Right cardiac atrium (tissue), 5 donors: ENCODE measurements around the gene NTN5. TPM values are rescaled to one million over a fixed set of nuclear protein-coding genes. Genes with fewer than 3 reads are reported as not detected.
A peak's percentile ranks its signal among the peaks of the same experiment; 100 is the strongest.

Experiments used
- ATAC-seq, 2 donors: fragments of 200-7000 bp; cut with Tn5 transposase; one replicate each; pipeline versions ENCODE4 v1.8.0 to v1.9.1; 2020; ENCODE audit warnings: moderate library complexity in 2 of 2, mild to moderate bottlenecking in 1 of 2
- DNase-seq, 3 donors: peaks; one replicate each; pipeline ENCODE4 v3.0.0-alpha.2; 2020
- H3K27ac ChIP-seq: one replicate; pipeline ENCODE4 v1.5.1; 2013; ENCODE audit warnings: mild to moderate bottlenecking, low read length, control low read depth, moderate library complexity
- H3K27me3 ChIP-seq: one replicate; pipeline ENCODE4 v1.6.1; 2013; ENCODE audit not compliant: control insufficient read depth, insufficient read depth
- H3K4me1 ChIP-seq: one replicate; pipeline ENCODE4 v1.6.1; 2013; ENCODE audit warnings: low read length; ENCODE audit not compliant: control insufficient read depth, insufficient read depth
- H3K4me3 ChIP-seq: one replicate; pipeline ENCODE4 v1.5.1; 2013; ENCODE audit warnings: low read length, control low read depth
- H3K9me3 ChIP-seq: one replicate; pipeline ENCODE4 v1.6.1; 2013; ENCODE audit warnings: low read length; ENCODE audit not compliant: control insufficient read depth
- WGBS: extraction: QIAGEN DNeasy Blood & Tissue Kit; methylation state at CpG from one replicate; pipeline ENCODE4 v1.1.7; 2013; 5-methylcytosine and 5-hydroxymethylcytosine counted together
- intact Hi-C, 4 donors: fragments of 100-400 bp; cut with DNase I; formaldehyde crosslinking; loops; one replicate each; pipeline versions ENCODE4 v1.11.0 to v1.14.0; 2022 to 2023
- polyA plus RNA-seq: library from polyadenylated mRNA; stranded (reverse); fragments of 200-250 nt; gene quantifications from one replicate; pipeline ENCODE4 v1.2.3, GENCODE V29; 2013
- total RNA-seq, 4 donors: library from RNA; stranded (reverse); fragmentation: NEBNext Ultra II Directional; extraction: Animal tissue kit (Norgen Biotek cat#: 25700); gene quantifications; one replicate each; pipeline ENCODE4 v1.2.1, GENCODE V29; 2021
- donor health status: healthy with polysubstance abuse.
- donor health status: DM: no; HTN: yes; CAD: no.
- donor health status: DM: no; HTN: no; CAD: no.
- donor health status: DM: no; HTN: yes; CAD: no; lungs with severe emphysema.
- donor health status: DM: yes; HTN: yes; CAD: no.

NTN5 gene
- total and polyA plus RNA-seq, 5 donors = 0.14 to 0.94 (median 0.43) TPM

DNA sequence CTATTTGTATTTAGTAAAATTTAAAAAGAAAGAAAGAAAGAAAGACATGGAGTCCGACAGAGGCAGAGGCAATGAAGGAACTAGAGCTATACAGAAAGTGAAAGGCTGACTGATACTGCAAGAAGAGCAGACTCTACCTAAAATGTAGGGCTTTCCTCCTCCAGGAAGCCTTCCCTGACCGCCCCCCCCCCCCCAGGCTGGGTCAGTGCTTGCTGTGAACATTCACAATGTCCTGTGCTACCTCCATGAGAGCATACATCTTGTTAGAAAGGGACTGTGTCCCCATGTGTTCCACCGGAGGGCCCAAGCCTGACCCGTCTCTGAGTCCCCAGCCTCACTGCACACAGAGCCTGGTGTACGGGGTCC, 21.2 kb downstream of the NTN5 start:
- no peak overlapping the region for H3K4me3 ChIP-seq
- no peaks in the 10 kb centered on the region for H3K27me3 ChIP-seq
- intact Hi-C loops = no loop called here
- no peak overlapping the region for H3K27ac ChIP-seq
- 92% methylated on average over 5 of the region's 5 CpGs for WGBS
- H3K4me1 ChIP-seq = no peaks in the 10 kb centered on the region
- ATAC-seq (peak in 1 of 2 donors; percentile 24), DNase-seq (no peak)
- no peaks in the 10 kb centered on the region for H3K9me3 ChIP-seq

DNA sequence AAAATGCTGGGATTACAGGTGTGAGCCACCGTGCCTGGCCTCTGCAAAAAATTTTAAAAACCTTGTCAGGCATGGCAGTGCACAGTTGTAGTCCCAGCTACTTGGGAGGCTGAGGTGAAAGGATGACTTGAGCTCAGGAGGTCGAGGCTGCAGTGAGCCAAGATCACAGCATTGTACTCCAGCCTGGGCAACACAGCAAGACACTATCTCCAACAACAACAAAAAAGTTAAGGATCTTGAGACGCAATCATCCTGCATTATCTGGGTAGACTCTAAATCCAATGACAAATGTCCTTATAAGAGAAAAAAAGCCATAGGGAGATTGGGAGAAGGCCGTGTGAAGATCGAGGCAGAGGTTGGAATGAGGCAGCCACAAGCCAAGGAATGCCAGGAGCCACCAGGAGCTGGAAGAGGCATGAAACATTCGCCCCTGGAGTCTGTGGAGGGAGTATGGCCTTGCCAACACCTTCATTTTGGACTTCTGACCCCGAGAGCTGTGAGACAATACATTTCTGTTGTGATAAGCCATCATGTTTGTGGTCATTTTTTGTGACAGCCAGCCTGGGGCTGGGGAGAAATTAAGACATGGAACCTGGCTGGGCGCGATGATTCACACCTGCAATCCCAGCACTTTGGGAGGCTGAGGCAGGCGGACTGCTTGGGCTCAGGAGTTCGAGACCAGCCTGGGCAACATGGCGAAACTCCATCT, 21.7 kb downstream of the NTN5 start:
- no peak for ATAC-seq
- 90% methylated on average over 12 of the region's 12 CpGs for WGBS
- intact Hi-C loops = no loop called here

DNA sequence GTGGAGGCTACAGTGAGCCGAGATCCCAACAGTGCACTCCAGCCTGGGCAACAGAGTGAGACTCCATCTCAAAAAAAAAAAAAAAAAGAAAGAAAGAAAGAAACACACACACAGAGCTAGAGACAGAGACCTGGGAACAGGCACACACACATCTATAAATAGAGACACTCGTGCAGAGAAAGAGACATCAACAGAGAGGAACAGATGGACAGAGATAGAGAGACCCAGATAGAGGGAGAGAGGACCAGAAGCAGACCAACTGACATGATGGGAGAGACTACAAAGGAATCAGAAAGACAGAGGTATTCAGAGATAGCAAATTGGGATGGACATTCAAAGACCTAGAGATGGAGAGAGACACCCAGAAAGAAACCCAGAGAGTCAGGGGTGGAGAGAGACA, 24.7 kb downstream of the NTN5 start:
- no peak overlapping the region for H3K27ac ChIP-seq
- intact Hi-C loops = loop anchor here in 3 of 4 donors (5.0 to 10.0 kb wide), 2 partner anchors 187 to 189 kb away; partner anchors contain the start of gene HSD17B14 (in 3 of the 3)
- H3K27me3 ChIP-seq = no peaks in the 10 kb centered on the region
- WGBS = 62% methylated on average over 2 of the region's 2 CpGs
- no peak overlapping the region for H3K4me3 ChIP-seq
- DNase-seq (no peak), ATAC-seq (no peak)
- no peaks in the 10 kb centered on the region for H3K4me1 ChIP-seq
- no peaks in the 10 kb centered on the region for H3K9me3 ChIP-seq

More for the DNA sequence above, 21.7 kb downstream of the NTN5 start:
- Histone ChIP-seq H3K4me1 (no peaks in the 10 kb centered on the region), H3K27me3 (no peaks in the 10 kb centered on the region), H3K4me3 (no peak overlapping the region), H3K9me3 (no peaks in the 10 kb centered on the region), H3K27ac (no peak overlapping the region)
- DNase-seq = no peak

DNA sequence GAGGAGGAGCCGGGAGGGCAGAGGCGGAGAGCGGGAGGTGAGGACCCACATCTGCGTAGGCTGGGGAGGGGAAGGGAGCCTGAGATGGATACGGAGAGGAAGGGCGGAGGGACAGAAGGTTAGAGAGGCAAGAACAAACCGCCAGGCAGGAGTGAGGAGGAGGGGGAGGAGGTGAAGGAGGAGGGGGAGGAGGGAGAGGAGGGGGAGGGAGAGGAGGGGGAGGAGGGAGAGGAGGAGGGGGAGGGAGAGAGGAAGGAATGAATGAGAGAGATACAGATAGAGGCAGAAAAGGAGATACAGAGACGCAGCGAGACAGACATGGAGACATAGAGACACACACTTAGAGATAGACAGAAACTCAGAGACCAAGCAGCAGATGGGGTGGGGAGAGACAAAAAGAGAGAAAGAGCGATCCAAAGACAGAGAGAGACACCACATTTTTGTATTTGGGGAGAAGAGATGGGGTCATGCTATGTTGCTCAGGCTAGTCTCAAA, 26.0 kb downstream of the NTN5 start:
- DNase-seq = no peak
- no peaks in the 10 kb centered on the region for H3K9me3 ChIP-seq
- ATAC-seq = no peak
- no peak overlapping the region for H3K27ac ChIP-seq
- H3K4me1 ChIP-seq = no peaks in the 10 kb centered on the region
- no peaks in the 10 kb centered on the region for H3K27me3 ChIP-seq
- H3K4me3 ChIP-seq = peak overlapping the region; percentile 63
- 12% methylated on average over 8 of the region's 10 CpGs for WGBS
- intact Hi-C loops = loop anchor here in 3 of 4 donors (5.0 to 10.0 kb wide), 2 partner anchors 188 to 191 kb away; partner anchors contain the start of gene HSD17B14 (in 3 of the 3)

DNA sequence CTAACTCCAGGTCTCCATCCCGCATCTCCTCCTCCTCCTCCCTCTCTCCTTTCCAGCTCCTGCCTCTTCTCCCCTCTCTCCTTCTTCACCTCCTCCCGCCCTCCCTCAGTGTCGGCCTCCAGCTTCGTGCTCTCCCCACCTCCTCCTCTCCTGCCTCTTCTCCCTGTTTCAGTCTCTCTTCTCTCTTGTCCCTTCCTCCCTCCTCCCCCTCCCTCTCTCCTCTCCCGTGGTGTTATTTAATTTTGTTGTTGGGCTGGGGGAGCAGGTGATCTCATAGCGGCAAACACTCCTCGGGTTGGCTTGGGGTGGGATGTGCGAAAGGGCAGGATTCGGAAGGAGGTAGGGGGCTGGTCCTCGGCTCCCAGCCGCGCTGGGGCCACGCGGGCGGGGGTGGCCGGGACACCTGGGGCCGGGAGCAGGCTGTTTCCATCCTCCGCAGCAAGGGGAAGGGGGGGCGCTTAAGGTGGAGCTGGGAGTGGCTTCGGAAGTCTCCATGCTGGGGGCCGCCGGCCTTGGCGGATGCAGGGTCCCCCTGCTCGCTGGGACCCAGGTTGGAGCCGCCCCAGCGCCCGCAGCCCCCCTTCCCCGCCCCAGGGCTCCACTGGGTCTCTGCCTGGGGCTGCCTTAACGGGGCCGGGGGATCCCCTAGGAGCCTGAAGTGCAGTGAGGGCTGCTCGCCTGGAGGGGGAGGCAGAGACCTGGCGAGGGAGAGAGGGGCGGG, 26.7 kb downstream of the NTN5 start, which contains the start of gene CA11:
TSS of gene CA11 (minus strand) at position 187 of the 721 bp plus-strand sequence. CDS start 555 bp downstream, outside the sequence.
- Histone ChIP-seq H3K27ac (peak within 1 kb of the TSS; percentile 63), H3K27me3 (no peaks in the 10 kb centered on the region), H3K9me3 (no peaks in the 10 kb centered on the region), H3K4me3 (peak within 1 kb of the TSS; percentile 63), H3K4me1 (no peaks in the 10 kb centered on the region)
- ATAC-seq = peak; percentile 92 to 93
- peak; percentile 89 to 96 (median 96) for DNase-seq
- intact Hi-C loops = loop anchor here in 3 of 4 donors (5.0 to 10.0 kb wide), 2 partner anchors 189 to 191 kb away; partner anchors contain the start of gene HSD17B14 (in 3 of the 3)
- 1% methylated on average over 33 of the region's 33 CpGs for WGBS

DNA sequence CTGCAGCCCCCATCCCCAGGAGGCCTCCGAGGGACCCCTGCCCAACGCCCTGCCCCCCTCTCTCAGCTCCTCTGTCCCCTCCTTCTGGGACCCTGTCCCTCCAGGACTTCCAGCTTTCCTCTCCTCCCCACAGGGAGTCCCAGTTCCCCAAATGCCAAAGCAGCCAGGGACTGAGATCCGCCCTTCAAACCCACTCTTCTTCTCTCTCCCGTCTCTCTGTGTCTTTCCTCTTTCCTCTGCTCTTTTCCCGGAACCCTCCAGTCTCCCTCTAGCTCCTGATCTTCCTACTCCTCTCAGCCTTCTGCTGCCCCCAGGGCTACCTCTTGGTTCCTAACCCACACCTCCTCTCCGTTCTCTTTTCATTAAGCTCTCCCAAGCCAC, 27.2 kb downstream of the NTN5 start:
- under 1% methylated on average over 6 of the region's 6 CpGs for WGBS
- DNase-seq (peak in 1 of 3 donors; percentile 76), ATAC-seq (peak; percentile 8 to 10)
- Histone ChIP-seq H3K27ac (peak overlapping the region; percentile 63), H3K27me3 (no peaks in the 10 kb centered on the region), H3K4me3 (peak overlapping the region; percentile 63), H3K4me1 (no peaks in the 10 kb centered on the region), H3K9me3 (no peaks in the 10 kb centered on the region)
- intact Hi-C loops = loop anchor here in 3 of 4 donors (5.0 to 10.0 kb wide), 2 partner anchors 189 to 192 kb away; partner anchors contain the start of gene HSD17B14 (in 3 of the 3)

DNA sequence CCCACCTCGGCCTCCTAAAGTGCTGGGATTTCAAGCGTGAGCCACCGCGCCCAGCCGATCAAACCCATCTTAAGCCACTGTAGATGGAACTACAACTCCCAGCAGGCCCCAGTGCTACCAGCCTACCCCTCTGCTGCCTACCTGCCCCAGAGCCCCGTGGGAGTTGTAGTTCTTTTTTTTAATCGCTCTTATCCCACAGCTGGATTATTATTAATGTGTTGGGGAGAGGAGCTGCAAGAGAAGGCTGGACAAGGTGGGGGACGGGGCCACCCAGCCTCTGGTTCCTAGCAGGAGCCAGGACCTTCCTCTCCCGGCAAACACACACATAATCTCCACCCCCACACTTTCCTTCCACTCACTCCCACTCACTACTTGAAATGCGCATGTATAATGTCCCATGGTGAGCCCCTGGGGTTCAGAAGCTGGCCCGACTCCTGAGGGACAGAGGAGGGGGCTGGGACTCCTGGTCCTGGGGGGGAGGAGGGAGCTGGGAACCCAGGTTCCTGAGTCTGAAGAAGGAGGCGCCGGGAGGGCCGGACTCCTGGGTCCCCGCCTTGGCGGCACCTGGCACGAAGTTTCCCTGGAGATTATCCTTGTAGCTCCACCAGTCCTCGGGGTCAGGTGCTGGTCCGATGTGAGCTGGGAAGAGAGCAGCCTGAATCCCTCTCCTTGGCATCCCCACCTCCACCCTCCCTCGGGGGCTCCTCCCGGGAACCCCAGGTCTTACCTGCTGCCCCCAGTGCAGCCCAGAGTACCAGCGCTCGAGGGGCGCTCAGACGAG, 27.8 kb downstream of the NTN5 start:
- no peaks in the 10 kb centered on the region for H3K9me3 ChIP-seq
- peak overlapping the region; percentile 18 for H3K27ac ChIP-seq
- H3K4me1 ChIP-seq = no peaks in the 10 kb centered on the region
- no peaks in the 10 kb centered on the region for H3K27me3 ChIP-seq
- H3K4me3 ChIP-seq = peak overlapping the region; percentile 63
- ATAC-seq = peak; percentile 77 to 80
- 1% methylated on average over 25 of the region's 25 CpGs for WGBS
- intact Hi-C loops = loop anchor here in 3 of 4 donors (5.0 to 10.0 kb wide), 2 partner anchors 190 to 192 kb away; partner anchors contain the start of gene HSD17B14 (in 3 of the 3)
- DNase-seq = peak; percentile 79 to 90 (median 85)

DNA sequence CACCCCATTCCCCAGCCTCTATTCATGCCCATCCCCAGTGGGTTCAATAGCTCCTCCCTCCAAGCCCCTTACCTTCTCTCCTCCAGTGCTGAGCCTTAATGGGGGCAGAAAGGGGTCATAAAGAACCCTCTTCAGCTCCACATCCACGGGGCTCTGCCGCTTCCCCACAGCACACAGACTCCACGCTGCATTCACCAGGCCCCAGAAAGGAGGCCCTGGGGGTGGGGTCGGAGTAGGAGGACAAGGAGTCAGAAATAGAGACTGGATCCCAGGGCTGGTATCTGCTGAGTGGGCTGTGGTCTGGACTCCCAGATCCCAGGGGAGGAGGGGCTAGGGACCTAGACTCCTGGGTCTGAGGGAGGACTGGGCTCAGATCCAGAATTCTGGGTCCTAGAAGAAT, 28.5 kb downstream of the NTN5 start:
- Histone ChIP-seq H3K9me3 (no peaks in the 10 kb centered on the region), H3K27me3 (no peaks in the 10 kb centered on the region), H3K27ac (no peak overlapping the region), H3K4me3 (no peak overlapping the region), H3K4me1 (no peaks in the 10 kb centered on the region)
- DNase-seq (no peak), ATAC-seq (no peak)
- intact Hi-C loops = loop anchor here in 2 of 4 donors (10.0 kb wide), 1 partner anchor 190 kb away; the partner anchor contains the start of gene HSD17B14 (in 2 of the 2)
- 74% methylated on average over 4 of the region's 4 CpGs for WGBS

DNA sequence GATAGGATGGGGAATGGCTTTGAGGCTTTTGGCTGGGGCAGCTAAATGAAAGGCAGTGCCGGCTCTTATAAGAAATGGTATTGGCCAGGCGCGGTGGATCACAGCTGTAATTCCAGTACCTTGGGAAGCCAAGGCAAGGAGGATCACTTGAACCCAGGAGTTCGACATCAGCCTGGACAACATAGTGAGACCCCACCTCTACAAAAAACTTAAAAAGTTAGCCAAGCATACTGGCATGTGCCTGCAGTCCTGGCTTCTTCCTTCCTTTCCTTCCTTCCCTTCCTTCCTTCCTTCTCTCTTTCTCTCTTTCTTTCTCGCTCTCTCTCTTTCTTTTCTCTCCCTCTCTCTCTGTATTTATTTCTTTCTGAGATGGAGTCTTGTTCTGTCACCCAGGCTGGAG, 30.0 kb downstream of the NTN5 start:
- no peak for DNase-seq
- no peak for ATAC-seq

DNA sequence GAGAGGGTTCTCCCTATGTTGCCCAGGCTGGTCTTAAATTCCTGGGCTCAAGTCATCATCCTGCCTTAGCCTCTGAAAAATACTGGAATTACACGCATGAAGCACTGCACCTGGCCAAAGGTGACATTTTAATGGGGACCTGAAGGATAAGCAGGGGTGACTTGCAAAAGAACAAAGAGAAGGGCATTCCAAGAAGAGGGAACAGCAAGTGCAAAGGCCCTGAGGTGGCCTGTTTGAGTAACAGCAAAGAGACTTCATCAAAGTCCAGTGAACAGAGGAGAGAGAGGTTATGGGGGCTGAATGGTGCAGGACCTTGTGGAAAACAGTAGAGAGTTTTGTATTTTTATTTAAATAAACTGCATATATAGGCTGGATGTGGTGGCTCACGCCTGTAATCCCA, 31.0 kb downstream of the NTN5 start:
- Histone ChIP-seq H3K27ac (no peak overlapping the region), H3K4me3 (no peak overlapping the region), H3K27me3 (no peaks in the 10 kb centered on the region), H3K4me1 (no peaks in the 10 kb centered on the region), H3K9me3 (no peaks in the 10 kb centered on the region)
- DNase-seq (no peak), ATAC-seq (no peak)
- intact Hi-C loops = loop anchor here in 2 of 4 donors (10.0 kb wide), 1 partner anchor 193 kb away; the partner anchor contains the start of gene HSD17B14 (in 2 of the 2)
- 94% methylated on average over 2 of the region's 2 CpGs for WGBS

More for the DNA sequence above, 30.0 kb downstream of the NTN5 start:
- Histone ChIP-seq H3K9me3 (no peaks in the 10 kb centered on the region), H3K4me1 (no peaks in the 10 kb centered on the region), H3K27me3 (no peaks in the 10 kb centered on the region), H3K27ac (no peak overlapping the region), H3K4me3 (no peak overlapping the region)
- intact Hi-C loops = loop anchor here in 2 of 4 donors (10.0 kb wide), 1 partner anchor 192 kb away; the partner anchor contains the start of gene HSD17B14 (in 2 of the 2)
- WGBS = 88% methylated on average over 5 of the region's 5 CpGs
